A549 (cell line): ENCODE data around the gene FAM219A. TPM values are rescaled to one million over a fixed set of nuclear protein-coding genes. Genes with fewer than 3 reads are reported as not detected.

Source experiments
- ATAC-seq, 2 experiments: fragments of 200-7000 bp in 1 of 2; fragments of >200 bp in 1 of 2; cut with Nextera tagmentation in 1 of 2; cut with Tn5 transposase in 1 of 2; 3 replicates each; pipeline versions ENCODE4 v1.8.0 to v1.9.1; 2018 to 2020; ENCODE audit warnings: mild to moderate bottlenecking in 1 of 2, moderate library complexity in 1 of 2
- CTCF ChIA-PET: fragments of 300-600 bp; sonication (Branson Sonifier 250); formaldehyde crosslinking; extraction: SDS; loops from one replicate; lab custom pipeline; 2021; ENCODE audit warnings: antibody characterized with exemption, inconsistent platforms; lab: Yijun Ruan, JAX
- POLR2A ChIA-PET: fragments of 350-600 bp; formaldehyde crosslinking; extraction: SDS; loops from one replicate; lab custom pipeline; 2021; ENCODE audit warnings: antibody characterized with exemption, inconsistent platforms; lab: Yijun Ruan, JAX
- DNase-seq, 2 experiments: peaks; one replicate each; pipeline versions ENCODE4 v3.0.0 to v3.0.0-alpha.2; 2011 to 2016; ENCODE audit warnings: low read depth in 1 of 2, low spot score in 1 of 2
- FAIRE-seq: peaks from 2 replicates; lab custom pipeline; 2011; peaks lifted over from hg19 to GRCh38; lab: Jason Lieb, UNC
- H3K27ac ChIP-seq, 2 experiments: fragments of >200 bp; sonication (Bioruptor Twin); formaldehyde crosslinking; 3 replicates each; pipeline ENCODE4 v1.5.1; 2016 to 2017
- H3K4me1 ChIP-seq: fragments of >200 bp; sonication (Bioruptor Twin); formaldehyde crosslinking; 3 replicates; pipeline ENCODE4 v1.6.1; 2016
- H3K4me2 ChIP-seq: fragments of >200 bp; sonication (Bioruptor Twin); formaldehyde crosslinking; 3 replicates; pipeline ENCODE4 v1.6.1; 2016
- H3K4me3 ChIP-seq: fragments of >200 bp; sonication (Bioruptor Twin); formaldehyde crosslinking; 3 replicates; pipeline ENCODE4 v1.5.1; 2016
- H3K9me3 ChIP-seq: fragments of >200 bp; sonication (Bioruptor Twin); formaldehyde crosslinking; 3 replicates; pipeline ENCODE4 v1.6.1; 2016
- BCL3 ChIP-seq: fragments of >200 bp; sonication (Bioruptor Twin); formaldehyde crosslinking; IDR thresholded peaks from 3 replicates; pipeline ENCODE4 v1.6.1; 2016
- CBX2 ChIP-seq: fragments of 200-600 bp; sonication (generic); IDR thresholded peaks from 2 replicates; pipeline ENCODE4 v1.6.1; 2016; ENCODE audit warnings: low read depth, mild to moderate bottlenecking, borderline replicate concordance
- CEBPB ChIP-seq, 2 experiments: fragments of >200 bp in 1 of 2; sonication (Bioruptor Twin) in 1 of 2; formaldehyde crosslinking in 1 of 2; IDR thresholded peaks; 2 replicates each; pipeline ENCODE4 v1.6.1; 2012 to 2016
- CHD2 ChIP-seq: fragments of 150-350 bp; IDR thresholded peaks from 2 replicates; pipeline ENCODE4 v1.6.1; 2014; ENCODE audit warnings: low read length; ENCODE audit not compliant: partially characterized antibody
- EHF ChIP-seq: fragments of 250-450 bp; sonication (Bioruptor Pico); IDR thresholded peaks from 2 replicates; pipeline ENCODE4 v1.5.0; 2020; ENCODE audit warnings: mild to moderate bottlenecking
- EHMT2 ChIP-seq: fragments of 200-600 bp; sonication (generic); IDR thresholded peaks from 2 replicates; pipeline ENCODE4 v1.6.1; 2016; ENCODE audit warnings: antibody characterized with exemption, low read depth, mild to moderate bottlenecking, moderate library complexity
- ESRRA ChIP-seq: fragments of 150-350 bp; IDR thresholded peaks from 2 replicates; pipeline ENCODE4 v1.6.1; 2014; ENCODE audit warnings: mild to moderate bottlenecking, low read length, borderline replicate concordance
- FOSB ChIP-seq: fragments of 250-450 bp; sonication (Bioruptor Pico); IDR thresholded peaks from 2 replicates; pipeline ENCODE4 v1.5.0; 2020; ENCODE audit warnings: mild to moderate bottlenecking, moderate library complexity
- FOSL2 ChIP-seq, 2 experiments: fragments of 450-650 bp in 1 of 2; fragments of >200 bp in 1 of 2; sonication (Bioruptor Twin) in 1 of 2; formaldehyde crosslinking; IDR thresholded peaks; 2 replicates each; pipeline versions ENCODE4 v1.5.0 to v1.6.1; 2016 to 2020; ENCODE audit warnings: mild to moderate bottlenecking in 1 of 2, moderate library complexity in 1 of 2
- HMGXB4 ChIP-seq: fragments of 250-450 bp; sonication (Bioruptor Pico); IDR thresholded peaks from 2 replicates; pipeline ENCODE4 v1.5.0; 2021; ENCODE audit warnings: mild to moderate bottlenecking, moderate library complexity, borderline replicate concordance
- HOXB13 ChIP-seq: fragments of 250-450 bp; sonication (Bioruptor Pico); IDR thresholded peaks from 2 replicates; pipeline ENCODE4 v1.5.0; 2020; ENCODE audit warnings: low read depth, mild to moderate bottlenecking, moderate library complexity
- JUN ChIP-seq, 2 experiments: fragments of >200 bp; sonication (Bioruptor Twin); formaldehyde crosslinking; IDR thresholded peaks; 2 replicates in 1 of 2; 3 replicates in 1 of 2; pipeline ENCODE4 v1.6.1; 2016 to 2017
- MAX ChIP-seq: IDR thresholded peaks from 2 replicates; pipeline ENCODE4 v1.6.1; 2012
- NFE2L2 ChIP-seq: fragments of 150-350 bp; conservative IDR thresholded peaks from 2 replicates; pipeline ENCODE4 v1.6.1; 2014; ENCODE audit warnings: low read length
- NPAS2 ChIP-seq: fragments of 250-450 bp; sonication (Bioruptor Pico); IDR thresholded peaks from 2 replicates; pipeline ENCODE4 v1.8.0; 2022; ENCODE audit warnings: mild to moderate bottlenecking, moderate library complexity, borderline replicate concordance
- POLR2A ChIP-seq: IDR thresholded peaks from 2 replicates; pipeline ENCODE4 v1.6.1; 2012; ENCODE audit warnings: mild to moderate bottlenecking, low read length
- POLR2AphosphoS2 ChIP-seq: conservative IDR thresholded peaks from 2 replicates; pipeline ENCODE4 v1.6.1; 2012; ENCODE audit warnings: low read length, improper control_type of control experiment, inconsistent platforms
- RCOR1 ChIP-seq: fragments of 150-350 bp; IDR thresholded peaks from 2 replicates; pipeline ENCODE4 v1.6.1; 2014; ENCODE audit warnings: antibody characterized with exemption, low read length, low read depth
- TFCP2L1 ChIP-seq: fragments of 250-450 bp; sonication (Bioruptor Pico); IDR thresholded peaks from 2 replicates; pipeline ENCODE4 v1.5.0; 2021; ENCODE audit warnings: mild to moderate bottlenecking
- TP53 ChIP-seq: fragments of 250-450 bp; sonication (Bioruptor Pico); IDR thresholded peaks from 2 replicates; pipeline ENCODE4 v1.5.0; 2021; ENCODE audit warnings: mild to moderate bottlenecking, moderate library complexity
- ZNF302 ChIP-seq: fragments of 250-450 bp; sonication (Bioruptor Pico); IDR thresholded peaks from 2 replicates; pipeline ENCODE4 v1.9.0; 2021; ENCODE audit warnings: inconsistent platforms, mild to moderate bottlenecking, moderate library complexity
- WGBS: methylation state at CpG from one replicate; pipeline ENCODE4 v1.1.6; 2017; ENCODE audit errors: missing lambda C conversion rate; 5-methylcytosine and 5-hydroxymethylcytosine counted together
- polyA plus RNA-seq, 4 experiments: library from polyadenylated mRNA; depleted of rRNA in 3 of 4; stranded (reverse); fragments of >200 nt; fragmentation: RNase III in 1 of 4; extraction: RNeasy Plus Mini Kit Qiagen cat#74134 plus additional on column Dnase treatment in 1 of 4; gene quantifications; 2 replicates in 3 of 4; 3 replicates in 1 of 4; pipeline ENCODE4 v1.2.3, GENCODE V29; 2011 to 2017
- TF ChIP-seq, protein P1 (sequence below): IDR thresholded peaks from 2 replicates; pipeline ENCODE4 v1.6.1; 2012; ENCODE audit warnings: low read depth, borderline replicate concordance
- TF ChIP-seq, protein P2 (sequence below): fragments of 200-600 bp; sonication (generic); IDR thresholded peaks from 2 replicates; pipeline ENCODE4 v1.6.1; 2016; ENCODE audit warnings: antibody characterized with exemption, mild to moderate bottlenecking, moderate library complexity

The FAM219A gene
- polyA plus RNA-seq, 2 of the 4 experiments (the other 2 are of a cell fraction), result 8.1 to 15.3 TPM

DNA sequence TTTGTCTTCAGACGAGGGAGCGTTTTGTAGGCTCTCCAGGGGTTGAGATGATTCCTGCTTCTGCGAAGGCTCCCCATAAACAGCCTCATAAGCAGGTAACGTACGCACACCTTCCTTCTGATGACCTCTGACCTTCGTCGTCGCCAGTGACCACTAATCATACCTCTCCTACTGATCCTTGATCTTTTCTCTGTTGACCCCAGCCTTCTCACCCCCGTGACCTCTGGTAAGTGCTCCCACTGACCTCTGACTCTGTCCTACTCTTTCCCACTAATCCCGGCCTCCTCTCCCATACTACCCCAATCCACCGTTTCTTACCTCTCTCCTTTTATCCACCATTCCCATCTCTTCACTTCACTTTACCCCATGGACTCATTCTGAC is 580 bp upstream of the FAM219A start (continued):
- TF ChIP-seq EHMT2, result no peak
- no peak for TF ChIP-seq CEBPB (IDR thresholded peaks at IDR 0.05)
- TF ChIP-seq CHD2, result no peak
- TF ChIP-seq FOSL2 (IDR thresholded peaks at IDR 0.05), result no peak
- no peak for TF ChIP-seq FOSL2 (CRISPR knock-in tag; IDR thresholded peaks at IDR 0.05)
- no peak for TF ChIP-seq EHF (CRISPR knock-in tag)

DNA sequence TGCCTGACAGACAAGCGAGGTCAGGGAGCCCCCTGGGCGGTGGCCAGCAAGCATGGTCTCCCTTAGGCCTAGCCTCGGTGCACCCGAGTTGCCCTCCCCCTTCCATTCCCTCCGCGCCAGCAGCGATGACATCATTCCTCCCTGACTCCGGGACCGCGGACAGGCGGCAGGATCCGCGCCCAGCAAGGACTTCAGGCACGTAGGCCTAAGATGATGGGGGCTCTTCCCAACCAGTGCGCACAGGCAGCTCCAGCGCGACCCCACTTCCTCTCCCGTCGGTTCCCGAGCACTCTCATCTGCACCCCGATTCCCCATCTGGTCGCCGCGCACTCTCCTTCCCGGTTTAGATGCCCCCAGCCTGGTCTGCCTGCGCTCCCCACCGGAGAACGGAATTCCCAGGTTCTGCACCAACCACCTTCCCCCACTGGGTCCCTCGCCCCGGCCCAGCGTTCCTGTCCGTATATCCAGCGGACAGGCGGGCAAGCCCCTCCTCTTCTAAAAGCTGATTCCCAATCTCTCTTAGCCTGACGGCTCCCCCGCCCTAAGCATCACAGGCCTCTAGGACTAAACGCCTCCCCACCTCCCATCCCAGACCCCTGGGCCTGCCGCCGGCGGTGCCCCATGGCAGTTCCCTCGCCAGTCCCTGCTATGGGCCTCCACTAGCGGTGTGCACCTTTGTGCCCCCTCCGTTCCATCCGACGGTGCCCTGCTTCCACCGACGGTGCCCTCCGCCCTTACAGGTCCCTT is 931 bp downstream of the FAM219A start:
- Histone ChIP-seq H3K9me3 (no peaks in the 10 kb centered on the region), H3K27ac (peak overlapping the region; percentile 84 to 94), H3K4me3 (peak overlapping the region; percentile 87), H3K4me1 (peaks cover 17% of the 10 kb centered on the region; the same call in 2 of the 3 replicates), H3K4me2 (peak overlapping the region; percentile 81)
- WGBS, result 10% methylated on average over 44 of the region's 48 CpGs
- FAIRE-seq (no peak), DNase-seq (peak; percentile 62 to 69), ATAC-seq (peak; percentile 32 to 42)
- CTCF ChIA-PET, result interaction anchor here (1.0 to 9.5 kb wide), 6 partner anchors 11 to 146 kb away, joined by 3 to 70 read pairs (median 13); no protein-coding TSS in a partner anchor
- no peak for TF ChIP-seq RCOR1
- TF ChIP-seq BCL3, result no peak
- TF ChIP-seq MAX, result peak; percentile 29; the same call in 1 of the 2 replicates
- TF ChIP-seq, protein P1, sequence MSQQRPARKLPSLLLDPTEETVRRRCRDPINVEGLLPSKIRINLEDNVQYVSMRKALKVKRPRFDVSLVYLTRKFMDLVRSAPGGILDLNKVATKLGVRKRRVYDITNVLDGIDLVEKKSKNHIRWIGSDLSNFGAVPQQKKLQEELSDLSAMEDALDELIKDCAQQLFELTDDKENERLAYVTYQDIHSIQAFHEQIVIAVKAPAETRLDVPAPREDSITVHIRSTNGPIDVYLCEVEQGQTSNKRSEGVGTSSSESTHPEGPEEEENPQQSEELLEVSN, result 0 out of 2 replicates have a peak, but pooled peaks have one; percentile 16
- POLR2A ChIA-PET, result no interaction called here

DNA sequence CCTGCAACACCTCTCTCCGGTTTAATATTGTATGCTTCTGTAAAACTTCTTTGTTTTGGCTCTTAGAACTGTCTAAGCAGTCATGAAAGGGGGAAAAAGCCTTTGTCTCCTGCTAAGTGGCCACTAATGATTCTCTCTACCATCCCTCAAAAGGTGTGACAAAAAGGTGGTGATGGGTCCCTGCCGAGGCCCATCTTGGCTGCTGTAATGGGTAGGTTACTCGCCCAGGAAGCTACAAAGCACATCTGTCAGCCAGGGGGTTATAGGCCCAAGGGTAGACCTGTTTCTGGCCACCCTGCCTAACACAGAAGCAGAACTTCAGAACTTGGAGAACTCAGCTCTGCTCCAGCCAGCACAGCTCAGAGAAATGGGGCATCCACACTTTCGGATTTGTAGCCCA is 1.6 kb downstream of the FAM219A start:
- FAIRE-seq, result no peak
- DNase-seq, result no peak
- ATAC-seq, result no peak
- peak overlapping the region; percentile 81 for H3K4me2 ChIP-seq
- H3K27ac ChIP-seq, result peak overlapping the region; percentile 84 to 94
- no peaks in the 10 kb centered on the region for H3K9me3 ChIP-seq
- WGBS, result 54% methylated on average over 4 of the region's 4 CpGs
- peak overlapping the region; percentile 87 for H3K4me3 ChIP-seq
- H3K4me1 ChIP-seq, result peaks cover 17% of the 10 kb centered on the region; the same call in 2 of the 3 replicates
- CTCF ChIA-PET, result interaction anchor here (1.0 to 9.5 kb wide), 7 partner anchors 11 to 147 kb away, joined by 3 to 70 read pairs (median 16); no protein-coding TSS in a partner anchor
- TF ChIP-seq HMGXB4 (CRISPR knock-in tag) (no peak), HOXB13 (CRISPR knock-in tag) (no peak), JUN (IDR thresholded peaks at IDR 0.05) (no peak), ZNF302 (CRISPR knock-in tag) (no peak), TP53 (CRISPR knock-in tag) (no peak), CEBPB (IDR thresholded peaks at IDR 0.05) (no peak), NPAS2 (CRISPR knock-in tag) (no peak), TFCP2L1 (CRISPR knock-in tag) (no peak), CBX2 (no peak), POLR2AphosphoS2 (no peak), POLR2A (no peak), NFE2L2 (no peak), MAX (no peak), ESRRA (no peak), FOSB (CRISPR knock-in tag) (no peak)
- TF ChIP-seq, protein P2, sequence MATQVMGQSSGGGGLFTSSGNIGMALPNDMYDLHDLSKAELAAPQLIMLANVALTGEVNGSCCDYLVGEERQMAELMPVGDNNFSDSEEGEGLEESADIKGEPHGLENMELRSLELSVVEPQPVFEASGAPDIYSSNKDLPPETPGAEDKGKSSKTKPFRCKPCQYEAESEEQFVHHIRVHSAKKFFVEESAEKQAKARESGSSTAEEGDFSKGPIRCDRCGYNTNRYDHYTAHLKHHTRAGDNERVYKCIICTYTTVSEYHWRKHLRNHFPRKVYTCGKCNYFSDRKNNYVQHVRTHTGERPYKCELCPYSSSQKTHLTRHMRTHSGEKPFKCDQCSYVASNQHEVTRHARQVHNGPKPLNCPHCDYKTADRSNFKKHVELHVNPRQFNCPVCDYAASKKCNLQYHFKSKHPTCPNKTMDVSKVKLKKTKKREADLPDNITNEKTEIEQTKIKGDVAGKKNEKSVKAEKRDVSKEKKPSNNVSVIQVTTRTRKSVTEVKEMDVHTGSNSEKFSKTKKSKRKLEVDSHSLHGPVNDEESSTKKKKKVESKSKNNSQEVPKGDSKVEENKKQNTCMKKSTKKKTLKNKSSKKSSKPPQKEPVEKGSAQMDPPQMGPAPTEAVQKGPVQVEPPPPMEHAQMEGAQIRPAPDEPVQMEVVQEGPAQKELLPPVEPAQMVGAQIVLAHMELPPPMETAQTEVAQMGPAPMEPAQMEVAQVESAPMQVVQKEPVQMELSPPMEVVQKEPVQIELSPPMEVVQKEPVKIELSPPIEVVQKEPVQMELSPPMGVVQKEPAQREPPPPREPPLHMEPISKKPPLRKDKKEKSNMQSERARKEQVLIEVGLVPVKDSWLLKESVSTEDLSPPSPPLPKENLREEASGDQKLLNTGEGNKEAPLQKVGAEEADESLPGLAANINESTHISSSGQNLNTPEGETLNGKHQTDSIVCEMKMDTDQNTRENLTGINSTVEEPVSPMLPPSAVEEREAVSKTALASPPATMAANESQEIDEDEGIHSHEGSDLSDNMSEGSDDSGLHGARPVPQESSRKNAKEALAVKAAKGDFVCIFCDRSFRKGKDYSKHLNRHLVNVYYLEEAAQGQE, result no peak
- POLR2A ChIA-PET, result no interaction called here
